Cardiac muscle cell (in vitro differentiated cells and primary cell): ENCODE measurements around the gene MDM1. TPM values are rescaled to one million over a fixed set of nuclear protein-coding genes. Genes with fewer than 3 reads are reported as not detected.

ENCODE experiments used
- DNase-seq, 2 donors: peaks; one replicate each; pipeline versions ENCODE4 v3.0.0 to v3.0.0-alpha.2; 2010 to 2017; ENCODE audit warnings: low read depth in 1 of 2, low spot score in 1 of 2
- H3K27ac ChIP-seq: fragments of 200-600 bp; sonication (generic); 2 replicates; pipeline ENCODE4 v1.5.1; 2016
- H3K27me3 ChIP-seq: fragments of 200-600 bp; sonication (generic); 2 replicates; pipeline ENCODE4 v1.6.0; 2016; ENCODE audit warnings: control low read depth
- H3K36me3 ChIP-seq: fragments of 200-600 bp; sonication (generic); 2 replicates; pipeline ENCODE4 v1.5.1; 2016; ENCODE audit warnings: control low read depth
- H3K4me1 ChIP-seq: fragments of 200-600 bp; sonication (generic); 2 replicates; pipeline ENCODE4 v1.8.1; 2017; ENCODE audit warnings: low read depth, mild to moderate bottlenecking, mixed run types
- H3K4me3 ChIP-seq: fragments of 200-600 bp; sonication (generic); 2 replicates; pipeline ENCODE4 v1.5.1; 2016; ENCODE audit warnings: mild to moderate bottlenecking
- H3K9me3 ChIP-seq: fragments of 200-600 bp; sonication (generic); 2 replicates; pipeline ENCODE4 v1.5.1; 2017; ENCODE audit warnings: low read depth, mild to moderate bottlenecking, control low read depth
- polyA plus RNA-seq: library from polyadenylated mRNA; unstranded; fragments of >200 nt; fragmentation: Nextera tagmentation; extraction: Ambion mirVana; gene quantifications from 2 replicates; pipeline ENCODE4 v1.2.1, GENCODE V29; 2016
- total RNA-seq: library from RNA; depleted of rRNA; stranded (reverse); fragments of >200 nt; gene quantifications from 2 replicates; pipeline ENCODE4 v1.2.3, GENCODE V29; 2016
- TF ChIP-seq, protein P1 (sequence below): IDR thresholded peaks from 2 replicates; pipeline ENCODE4 v1.5.1; 2012; ENCODE audit warnings: low read depth, mild to moderate bottlenecking, low read length

Gene MDM1
- total and polyA plus RNA-seq, 2 experiments from 2014 or later, result 13.4 to 23.9 TPM

DNA sequence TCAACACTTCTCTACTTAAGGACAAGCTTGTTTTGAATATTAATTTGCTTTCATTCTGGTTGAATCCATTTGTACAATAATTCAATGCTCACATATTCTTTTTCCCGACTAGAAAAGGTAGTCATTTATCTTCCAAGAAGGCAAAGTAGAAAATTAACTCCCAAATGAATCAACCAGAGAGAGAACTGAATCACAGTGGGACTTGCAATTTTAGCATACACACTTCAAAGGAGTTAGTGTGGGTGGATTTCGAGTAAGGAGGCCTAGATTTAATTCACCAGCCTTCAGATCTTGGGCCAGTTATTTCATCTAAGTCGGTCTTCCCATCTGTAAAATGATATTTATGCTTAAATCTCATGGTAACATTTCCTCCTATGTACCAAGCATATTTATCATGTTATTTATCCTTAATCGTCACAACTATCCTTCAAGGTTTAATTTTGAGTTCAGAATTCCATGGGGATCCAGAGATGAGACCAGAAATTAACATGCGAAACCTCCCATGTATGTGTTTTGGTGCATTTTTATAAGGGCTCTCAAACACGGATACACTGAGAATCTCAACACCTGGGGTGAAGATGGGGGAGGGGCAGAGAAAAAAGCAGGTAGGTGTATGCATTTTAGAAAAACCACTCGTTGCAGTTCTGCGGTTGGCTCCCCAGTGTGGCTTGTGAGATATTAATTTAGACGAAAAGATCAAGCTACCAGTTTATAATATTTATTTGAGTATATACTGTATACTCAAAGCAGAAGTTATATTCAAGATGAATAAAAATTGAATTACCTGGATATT lies 39.8 kb downstream of the MDM1 start:
- TF ChIP-seq, protein P1, sequence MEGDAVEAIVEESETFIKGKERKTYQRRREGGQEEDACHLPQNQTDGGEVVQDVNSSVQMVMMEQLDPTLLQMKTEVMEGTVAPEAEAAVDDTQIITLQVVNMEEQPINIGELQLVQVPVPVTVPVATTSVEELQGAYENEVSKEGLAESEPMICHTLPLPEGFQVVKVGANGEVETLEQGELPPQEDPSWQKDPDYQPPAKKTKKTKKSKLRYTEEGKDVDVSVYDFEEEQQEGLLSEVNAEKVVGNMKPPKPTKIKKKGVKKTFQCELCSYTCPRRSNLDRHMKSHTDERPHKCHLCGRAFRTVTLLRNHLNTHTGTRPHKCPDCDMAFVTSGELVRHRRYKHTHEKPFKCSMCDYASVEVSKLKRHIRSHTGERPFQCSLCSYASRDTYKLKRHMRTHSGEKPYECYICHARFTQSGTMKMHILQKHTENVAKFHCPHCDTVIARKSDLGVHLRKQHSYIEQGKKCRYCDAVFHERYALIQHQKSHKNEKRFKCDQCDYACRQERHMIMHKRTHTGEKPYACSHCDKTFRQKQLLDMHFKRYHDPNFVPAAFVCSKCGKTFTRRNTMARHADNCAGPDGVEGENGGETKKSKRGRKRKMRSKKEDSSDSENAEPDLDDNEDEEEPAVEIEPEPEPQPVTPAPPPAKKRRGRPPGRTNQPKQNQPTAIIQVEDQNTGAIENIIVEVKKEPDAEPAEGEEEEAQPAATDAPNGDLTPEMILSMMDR, result no peak
- Histone ChIP-seq H3K36me3 (peaks cover 9% of the 10 kb centered on the region), H3K9me3 (no peaks in the 10 kb centered on the region), H3K27ac (no peak overlapping the region), H3K4me1 (no peaks in the 10 kb centered on the region), H3K4me3 (no peak overlapping the region), H3K27me3 (no peaks in the 10 kb centered on the region)
- DNase-seq, result no peak

DNA sequence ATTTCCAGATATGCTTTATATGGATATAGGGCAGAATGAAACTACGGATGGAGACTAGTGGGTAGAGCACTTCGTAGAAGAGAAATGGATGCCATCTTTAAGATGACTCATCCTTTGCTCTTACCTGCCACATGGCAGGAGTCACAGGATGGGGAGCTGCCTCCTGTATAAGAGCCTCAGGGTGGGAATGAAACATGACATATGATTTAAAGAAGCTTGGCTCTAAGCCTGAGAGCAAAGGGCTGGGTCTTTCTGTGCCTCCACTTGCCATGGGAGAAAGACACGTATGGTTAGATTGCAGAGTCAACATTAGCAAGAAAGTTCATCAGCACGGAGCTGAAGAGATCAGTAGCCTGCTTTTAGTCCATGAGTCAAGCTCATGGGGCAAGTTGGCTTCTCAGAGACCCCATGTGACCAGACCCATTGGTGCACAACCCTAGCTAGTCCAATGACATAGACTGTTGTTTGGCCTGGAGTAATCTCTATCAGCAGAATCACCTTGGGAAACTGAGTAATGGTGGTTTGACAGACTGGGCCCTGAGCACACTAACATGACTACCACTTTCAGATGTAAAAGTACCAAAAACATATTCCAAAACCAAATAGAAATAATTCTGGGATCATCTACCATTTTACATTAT lies 40.6 kb downstream of the MDM1 start:
- Histone ChIP-seq H3K4me3 (no peak overlapping the region), H3K27ac (no peak overlapping the region), H3K27me3 (no peaks in the 10 kb centered on the region), H3K9me3 (no peaks in the 10 kb centered on the region), H3K36me3 (peaks cover 9% of the 10 kb centered on the region), H3K4me1 (no peaks in the 10 kb centered on the region)
- no peak for DNase-seq
- TF ChIP-seq, protein P1, result no peak

DNA sequence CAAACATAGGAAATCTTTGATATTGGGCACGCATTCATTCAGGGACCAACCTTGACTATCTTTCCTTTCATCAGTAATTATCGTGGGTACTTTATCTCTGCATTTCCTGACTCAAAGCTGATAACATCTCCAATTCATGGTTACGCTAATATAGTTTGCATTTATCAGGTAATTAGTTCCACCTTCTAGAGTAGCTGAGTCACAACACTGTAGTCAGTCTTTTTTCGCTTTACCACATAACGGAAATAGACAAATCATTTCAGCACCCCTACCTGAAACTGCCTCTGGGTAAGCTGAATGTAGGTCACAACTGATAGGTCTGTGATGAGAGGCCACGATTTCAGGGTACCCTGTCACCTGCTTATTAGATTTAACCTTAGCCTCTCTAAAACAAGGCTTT lies 42.0 kb downstream of the MDM1 start:
- no peak overlapping the region for H3K27ac ChIP-seq
- no peak overlapping the region for H3K4me3 ChIP-seq
- no peak for DNase-seq
- peaks cover 9% of the 10 kb centered on the region for H3K36me3 ChIP-seq
- H3K4me1 ChIP-seq, result no peaks in the 10 kb centered on the region
- TF ChIP-seq, protein P1, result no peak
- no peaks in the 10 kb centered on the region for H3K27me3 ChIP-seq
- no peaks in the 10 kb centered on the region for H3K9me3 ChIP-seq

DNA sequence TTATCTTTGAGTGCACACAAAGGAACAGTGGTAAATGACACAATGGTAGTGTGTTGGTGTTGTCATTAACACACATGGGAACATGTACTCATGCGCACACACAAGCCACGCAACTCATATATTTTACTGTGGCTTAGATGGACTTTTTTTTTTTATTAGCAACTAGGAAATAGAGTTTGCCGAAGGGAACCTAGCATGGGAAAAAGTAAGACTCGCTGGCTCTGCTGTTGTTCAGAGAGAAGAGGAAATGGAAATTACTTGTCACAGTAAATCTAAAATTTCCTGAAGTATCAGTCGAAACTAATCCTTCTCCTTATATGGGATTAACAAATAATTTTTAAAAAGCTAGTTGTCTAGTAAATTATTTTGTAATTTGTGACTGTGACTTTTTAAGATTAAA lies 45.1 kb downstream of the MDM1 start:
- H3K36me3 ChIP-seq, result no peaks in the 10 kb centered on the region

DNA sequence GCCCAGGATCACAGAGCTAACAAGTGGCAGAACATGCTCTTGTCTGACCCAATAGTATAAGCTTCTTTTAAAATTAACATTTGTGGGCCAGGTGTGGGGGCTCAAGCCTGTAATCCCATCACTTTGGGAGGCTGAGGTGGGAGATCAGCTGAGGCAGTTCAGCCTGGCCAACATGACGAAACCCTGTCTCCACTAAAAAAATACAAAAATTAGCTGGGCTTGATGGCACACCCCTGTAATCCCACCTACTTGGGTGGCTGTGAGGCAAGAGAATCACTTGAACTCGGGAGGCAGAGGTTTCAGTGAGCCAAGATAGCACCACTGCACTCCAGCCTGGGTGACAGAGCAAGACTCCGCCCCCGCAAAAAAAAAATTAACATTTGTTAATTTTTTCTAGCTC lies 45.8 kb downstream of the MDM1 start:
- H3K4me1 ChIP-seq, result no peaks in the 10 kb centered on the region
- no peaks in the 10 kb centered on the region for H3K9me3 ChIP-seq
- no peak overlapping the region for H3K27ac ChIP-seq
- DNase-seq, result no peak
- no peak overlapping the region for H3K4me3 ChIP-seq
- H3K36me3 ChIP-seq, result no peaks in the 10 kb centered on the region
- TF ChIP-seq, protein P1, result no peak
- H3K27me3 ChIP-seq, result no peaks in the 10 kb centered on the region

More for the DNA sequence above, 45.1 kb downstream of the MDM1 start:
- DNase-seq, result no peak
- TF ChIP-seq, protein P1, result no peak
- H3K4me1 ChIP-seq, result no peaks in the 10 kb centered on the region
- no peak overlapping the region for H3K4me3 ChIP-seq
- H3K27me3 ChIP-seq, result no peaks in the 10 kb centered on the region
- no peak overlapping the region for H3K27ac ChIP-seq
- H3K9me3 ChIP-seq, result no peaks in the 10 kb centered on the region
